Right ventricle myocardium inferior (tissue), 1 donor: ENCODE measurements around the gene PHF12. TPM values are rescaled to one million over a fixed set of nuclear protein-coding genes. Genes with fewer than 3 reads are reported as not detected.
"Not testable (repeated sequence)": the region's sequence is repeated elsewhere in the genome, so short reads cannot be mapped to it uniquely, and the experiment has no call there.

Experiments
- ATAC-seq: fragments of 200-7000 bp; cut with Tn5 transposase; one replicate; pipeline ENCODE4 v1.9.1; 2020; ENCODE audit warnings: mild to moderate bottlenecking, moderate library complexity
- DNase-seq: peaks from one replicate; pipeline ENCODE4 v3.0.0; 2021; ENCODE audit errors: missing footprints
- intact Hi-C: fragments of 100-400 bp; cut with DNase I; formaldehyde crosslinking; loops from one replicate; pipeline ENCODE4 v1.11.0; 2022
- total RNA-seq: library from RNA; stranded (reverse); fragmentation: NEBNext Ultra II Directional; extraction: Animal tissue kit (Norgen Biotek cat#: 25700); gene quantifications from one replicate; pipeline ENCODE4 v1.2.1, GENCODE V29; 2021
- donor health status: DM: no; HTN: yes; CAD: no; lungs with severe emphysema.

PHF12 gene
- total RNA-seq, 1 donor from 2014 or later: 18.3 TPM

DNA sequence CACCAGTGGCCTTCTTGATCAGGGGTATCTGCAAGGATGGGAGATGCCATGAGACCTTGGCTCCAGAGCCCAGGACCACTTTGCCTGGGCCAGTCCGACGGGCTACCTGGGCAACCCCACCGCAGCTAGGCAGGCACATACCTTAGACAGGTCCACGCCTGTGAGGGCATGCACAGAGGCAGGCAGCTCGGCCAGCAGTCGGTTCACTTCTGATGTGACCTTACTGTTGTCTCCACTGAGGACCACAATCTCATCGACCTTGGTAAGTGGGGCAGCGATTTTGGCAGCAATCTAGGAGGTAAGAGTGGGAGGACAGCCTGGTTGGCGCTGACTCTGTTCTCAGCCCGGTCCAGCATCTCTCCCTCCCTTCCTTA, 70.8 kb downstream of the PHF12 start:
- intact Hi-C loops: no loop called here

DNA sequence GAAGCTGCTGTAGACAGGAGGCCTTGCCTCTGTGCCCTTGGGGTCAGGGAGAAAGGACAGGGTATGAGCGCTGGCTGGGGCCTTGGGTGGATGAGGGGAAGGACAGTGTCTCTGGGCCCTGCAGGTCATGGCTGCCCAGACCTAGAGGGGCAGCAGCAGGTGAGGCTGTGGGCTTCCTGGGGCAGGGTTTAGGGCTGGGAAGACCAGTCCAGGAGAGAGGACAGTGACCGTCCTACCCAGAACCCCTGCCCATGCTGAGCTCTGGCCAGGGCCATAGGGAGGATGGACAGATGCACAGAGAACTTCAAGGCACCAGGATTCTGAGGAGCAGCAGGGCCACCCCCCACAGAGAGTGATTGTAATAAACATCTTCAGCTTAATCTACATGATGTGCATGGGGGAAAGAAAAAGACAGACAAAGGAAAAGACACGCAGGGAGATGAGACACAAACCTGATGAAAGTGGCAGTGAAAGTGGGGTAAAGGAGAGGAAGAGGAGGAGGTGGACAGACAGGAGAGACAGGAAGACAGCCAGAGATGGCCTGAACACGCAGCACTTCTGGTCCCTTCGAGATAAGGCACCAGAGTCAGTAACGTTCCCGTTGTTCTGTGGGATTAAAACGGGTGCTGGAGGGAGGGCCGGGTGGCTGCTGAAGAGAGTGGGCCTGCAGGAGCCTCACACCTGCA, 71.3 kb downstream of the PHF12 start:
- intact Hi-C loops: no loop called here
- ATAC-seq: no peak
- no peak for DNase-seq

More for the DNA sequence above, 70.8 kb downstream of the PHF12 start:
- DNase-seq: no peak
- ATAC-seq: peak; percentile 38

DNA sequence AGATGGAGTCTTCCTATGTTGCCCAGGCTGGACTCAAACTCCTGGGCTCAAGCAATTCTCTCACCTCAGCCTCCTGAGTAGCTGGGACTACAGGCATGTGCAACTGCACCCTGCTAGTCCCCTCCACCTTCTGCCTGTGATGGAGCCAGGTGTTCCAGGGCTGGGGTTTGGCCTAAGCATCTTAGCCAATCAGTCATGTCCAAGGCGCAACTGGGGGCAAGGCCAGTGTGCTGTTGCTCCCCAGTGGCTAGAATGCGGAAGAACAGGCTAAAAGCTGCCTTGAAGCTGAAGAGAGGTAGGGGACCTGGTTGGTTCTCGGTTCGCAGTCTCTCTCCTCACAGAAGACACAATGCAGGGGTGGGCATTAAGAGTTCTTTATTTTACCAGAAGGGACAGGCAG, 72.3 kb downstream of the PHF12 start:
- no peak for DNase-seq
- no peak for ATAC-seq
- intact Hi-C loops: no loop called here

DNA sequence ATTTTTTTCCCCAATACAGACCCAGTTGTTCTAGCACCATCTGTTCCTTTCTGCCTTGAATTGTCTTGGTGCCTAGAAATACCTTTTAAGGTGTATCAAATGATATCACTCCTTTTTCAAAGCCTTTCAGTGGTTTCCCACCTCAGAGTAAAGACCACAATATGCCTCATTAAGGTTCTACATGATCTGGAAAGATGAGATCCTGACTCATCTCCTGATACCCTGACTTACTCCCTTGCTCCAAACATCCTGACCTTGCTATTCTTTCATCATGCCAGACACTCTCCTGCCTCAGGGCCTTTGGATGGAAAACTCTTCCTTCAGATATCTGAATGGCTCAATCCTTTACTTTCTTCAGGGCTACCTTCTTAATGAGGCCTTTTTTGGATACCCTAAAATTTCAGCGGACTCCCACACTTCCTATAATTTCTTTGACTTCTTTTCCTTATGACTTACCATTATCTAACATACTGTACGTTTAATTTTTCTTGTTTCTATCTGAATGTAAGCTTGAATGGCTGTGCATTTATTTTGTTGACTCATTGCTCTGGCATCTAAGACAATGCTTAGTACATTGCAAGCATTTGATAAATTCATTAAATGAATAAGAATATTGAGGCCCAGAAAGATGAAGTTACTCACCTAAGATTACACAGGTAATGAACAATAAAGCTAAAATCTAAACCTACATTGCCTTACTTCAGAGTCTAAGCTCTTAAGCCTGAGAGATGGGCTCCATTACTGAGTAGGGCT, 73.0 kb downstream of the PHF12 start:
- DNase-seq (no peak), ATAC-seq (no peak)
- intact Hi-C loops: no loop called here

DNA sequence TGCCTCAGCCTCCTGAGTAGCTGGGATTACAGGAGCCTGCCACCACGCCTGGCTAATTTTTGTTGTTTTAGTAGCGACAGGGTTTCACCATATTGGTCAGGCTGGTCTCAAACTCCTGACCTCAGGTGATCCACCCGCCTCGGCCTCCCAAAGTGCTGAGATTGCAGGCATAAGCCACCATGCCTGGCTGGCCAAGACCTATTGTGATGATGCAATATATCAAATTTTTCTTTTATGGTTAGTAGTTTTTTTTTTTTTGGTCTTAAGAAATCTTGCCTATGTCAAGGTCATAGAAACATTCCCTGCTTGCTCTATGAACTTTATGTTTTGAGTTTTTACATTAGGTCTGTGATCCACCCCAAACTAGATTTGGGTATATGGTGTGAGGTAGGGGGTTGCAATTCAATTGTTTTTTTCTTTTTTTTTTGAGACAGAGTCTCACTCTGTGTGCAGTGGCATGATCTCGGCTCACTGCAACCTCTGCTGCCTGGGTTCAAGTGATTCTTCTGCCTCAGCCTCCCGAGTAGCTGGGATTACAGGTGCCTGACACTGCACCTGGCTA, 74.1 kb downstream of the PHF12 start:
- ATAC-seq, DNase-seq: not testable (repeated sequence)

DNA sequence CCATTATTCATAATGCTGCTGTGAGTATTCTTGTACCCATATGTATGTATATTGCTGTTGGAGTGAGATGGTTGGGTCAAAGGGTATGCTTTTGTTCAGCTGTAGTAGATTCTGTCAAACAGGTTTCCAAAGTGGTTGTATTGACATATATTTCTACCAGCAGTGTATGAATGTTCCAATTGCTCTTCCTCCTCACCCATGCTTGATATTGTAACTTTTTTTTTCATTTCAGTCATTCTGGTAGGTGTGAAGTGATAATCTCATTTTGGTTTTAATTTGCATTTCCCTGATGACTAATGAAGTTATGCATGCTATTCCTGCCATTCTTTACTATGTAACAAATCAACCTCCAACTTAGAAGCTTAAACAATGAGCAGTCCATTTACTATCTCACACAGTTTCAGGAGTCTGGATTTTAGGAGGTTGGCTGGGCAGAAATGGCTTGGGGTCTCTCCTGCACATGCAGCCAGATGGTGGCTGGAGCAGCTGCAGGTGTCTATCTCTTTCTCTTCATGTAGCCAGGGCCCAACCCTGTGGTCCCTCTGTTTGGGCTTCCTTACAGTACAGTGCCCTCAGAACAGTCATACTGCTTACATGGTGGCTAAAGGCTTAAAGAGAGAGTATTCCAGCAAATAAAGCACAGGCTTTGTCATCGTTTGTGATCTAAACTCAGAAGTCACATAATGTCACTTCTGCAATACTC, 75.3 kb downstream of the PHF12 start:
- DNase-seq (no peak), ATAC-seq (no peak)
- intact Hi-C loops: no loop called here

More for the DNA sequence above, 74.1 kb downstream of the PHF12 start:
- intact Hi-C loops: not testable (repeated sequence)

DNA sequence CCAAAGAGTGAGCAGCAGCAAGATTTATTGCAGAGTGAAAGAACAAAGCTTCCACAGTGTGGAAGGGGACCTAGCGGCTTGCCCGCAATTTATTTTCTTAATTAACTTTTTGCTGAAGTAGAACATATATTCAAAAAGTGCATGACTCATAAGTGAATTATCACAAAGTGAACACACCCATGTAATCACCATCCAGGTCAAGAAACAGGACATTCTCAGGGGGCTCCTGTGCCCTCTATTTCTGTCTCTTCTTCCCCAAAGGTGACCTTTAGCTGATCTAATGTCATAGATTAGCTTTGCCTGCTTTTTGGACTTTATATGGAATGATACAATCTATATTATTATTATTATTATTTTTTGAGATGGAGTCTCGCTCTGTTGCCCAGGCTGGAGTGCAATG, 76.6 kb downstream of the PHF12 start:
- intact Hi-C loops: no loop called here
- ATAC-seq (no peak), DNase-seq (no peak)

DNA sequence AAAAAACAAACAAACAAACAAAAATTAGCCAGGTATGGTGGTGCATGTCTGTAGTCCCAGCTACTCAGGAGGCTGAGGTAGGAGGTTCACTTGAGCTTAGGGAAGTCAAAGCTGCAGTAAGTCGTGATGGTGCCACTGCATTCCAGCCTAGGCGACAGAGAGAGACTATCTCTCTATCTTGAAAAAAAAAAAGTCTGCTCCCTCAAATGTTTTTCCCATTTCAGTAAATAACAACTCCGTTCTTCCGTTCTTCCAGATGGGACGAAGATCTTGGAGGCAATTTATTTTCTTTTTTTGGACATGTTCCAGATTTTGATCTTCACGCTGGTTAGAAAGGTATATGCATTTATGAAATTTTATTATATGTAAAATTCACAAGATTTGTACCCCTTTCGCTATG, 77.5 kb downstream of the PHF12 start:
- DNase-seq (no peak), ATAC-seq (no peak)
- intact Hi-C loops: no loop called here

DNA sequence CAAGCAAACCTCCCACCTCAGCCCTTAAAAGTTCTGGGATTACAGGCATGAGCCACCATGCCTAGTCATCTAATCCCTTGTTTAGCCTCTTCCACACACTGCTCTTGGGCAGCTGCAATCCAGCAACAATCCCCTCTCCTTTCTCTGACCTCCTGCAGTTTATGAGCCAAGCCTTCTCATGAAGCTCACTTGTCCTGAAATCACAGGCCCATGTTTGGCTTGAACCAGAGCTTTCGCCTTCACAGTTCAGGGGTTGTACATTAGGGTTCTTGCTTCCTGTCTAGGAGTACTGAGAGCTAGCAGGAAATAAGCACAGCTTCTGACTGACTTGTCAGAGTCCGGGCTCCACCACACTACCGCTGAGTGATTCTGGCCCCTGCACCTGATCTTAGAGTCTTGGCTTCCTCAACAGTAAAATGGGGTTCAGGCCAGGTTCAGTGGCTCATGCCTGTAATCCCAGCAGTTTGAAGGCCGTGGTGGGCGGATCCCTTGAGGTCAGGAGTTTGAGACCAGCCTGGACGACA, 80.2 kb downstream of the PHF12 start:
- intact Hi-C loops: no loop called here
- DNase-seq: no peak
- no peak for ATAC-seq

DNA sequence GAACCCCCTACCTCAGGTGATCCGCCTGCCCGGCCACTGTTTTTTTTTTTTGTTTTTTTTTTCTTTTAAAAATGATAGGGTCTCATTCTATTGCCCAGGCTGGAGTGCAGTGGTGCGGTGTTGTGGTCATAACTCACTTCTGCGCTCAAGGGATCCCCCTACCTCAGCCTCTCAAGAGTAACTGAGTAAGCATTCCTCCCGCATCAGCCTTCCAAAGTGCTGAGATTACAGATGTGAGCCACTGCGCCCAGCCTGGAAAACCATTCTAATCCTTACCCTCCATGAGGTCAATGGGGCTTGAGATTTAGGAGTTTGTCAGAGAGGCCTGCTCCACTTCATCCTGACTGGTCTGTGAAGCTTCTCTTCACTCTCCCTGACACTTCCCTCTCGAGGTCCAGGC, 84.0 kb downstream of the PHF12 start:
- no peak for ATAC-seq
- intact Hi-C loops: no loop called here
- DNase-seq: no peak

DNA sequence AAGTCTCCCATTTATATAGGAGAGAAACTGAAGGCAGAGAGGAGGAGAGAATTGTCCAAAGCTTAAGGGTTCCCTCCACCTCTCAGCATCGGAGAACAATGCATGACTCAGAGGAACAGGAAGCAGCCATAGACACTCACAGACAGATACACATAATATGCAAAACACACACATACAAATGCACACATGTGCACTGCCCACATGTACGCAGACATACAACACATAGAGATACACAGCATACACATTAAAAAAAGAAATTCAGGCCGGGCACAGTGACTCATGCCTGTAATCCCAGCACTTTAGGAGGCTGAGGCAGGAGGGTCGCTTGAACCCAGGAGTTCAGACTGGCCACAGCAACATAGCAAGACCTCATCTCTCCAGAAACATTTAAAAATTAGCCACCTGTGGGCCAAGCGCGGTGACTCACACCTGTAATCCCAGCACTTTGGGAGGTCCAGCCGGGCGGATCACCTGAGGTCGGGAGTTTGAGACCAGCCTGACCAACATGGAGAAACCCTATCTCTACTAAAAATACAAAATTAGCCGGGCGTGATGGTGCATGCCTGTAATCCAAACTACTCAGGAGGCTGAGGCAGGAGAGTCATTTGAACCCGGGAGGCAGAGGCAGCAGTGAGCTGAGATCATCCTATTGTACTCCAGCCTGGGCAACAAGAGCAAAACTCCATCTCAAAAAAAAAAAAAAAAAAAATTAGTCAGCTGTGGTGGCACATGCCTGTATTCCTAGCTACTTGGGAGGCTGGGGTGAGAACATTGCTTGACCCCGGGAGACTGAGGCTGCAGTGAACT, 85.2 kb downstream of the PHF12 start:
- ATAC-seq: no peak
- intact Hi-C loops: no loop called here
- DNase-seq: no peak

DNA sequence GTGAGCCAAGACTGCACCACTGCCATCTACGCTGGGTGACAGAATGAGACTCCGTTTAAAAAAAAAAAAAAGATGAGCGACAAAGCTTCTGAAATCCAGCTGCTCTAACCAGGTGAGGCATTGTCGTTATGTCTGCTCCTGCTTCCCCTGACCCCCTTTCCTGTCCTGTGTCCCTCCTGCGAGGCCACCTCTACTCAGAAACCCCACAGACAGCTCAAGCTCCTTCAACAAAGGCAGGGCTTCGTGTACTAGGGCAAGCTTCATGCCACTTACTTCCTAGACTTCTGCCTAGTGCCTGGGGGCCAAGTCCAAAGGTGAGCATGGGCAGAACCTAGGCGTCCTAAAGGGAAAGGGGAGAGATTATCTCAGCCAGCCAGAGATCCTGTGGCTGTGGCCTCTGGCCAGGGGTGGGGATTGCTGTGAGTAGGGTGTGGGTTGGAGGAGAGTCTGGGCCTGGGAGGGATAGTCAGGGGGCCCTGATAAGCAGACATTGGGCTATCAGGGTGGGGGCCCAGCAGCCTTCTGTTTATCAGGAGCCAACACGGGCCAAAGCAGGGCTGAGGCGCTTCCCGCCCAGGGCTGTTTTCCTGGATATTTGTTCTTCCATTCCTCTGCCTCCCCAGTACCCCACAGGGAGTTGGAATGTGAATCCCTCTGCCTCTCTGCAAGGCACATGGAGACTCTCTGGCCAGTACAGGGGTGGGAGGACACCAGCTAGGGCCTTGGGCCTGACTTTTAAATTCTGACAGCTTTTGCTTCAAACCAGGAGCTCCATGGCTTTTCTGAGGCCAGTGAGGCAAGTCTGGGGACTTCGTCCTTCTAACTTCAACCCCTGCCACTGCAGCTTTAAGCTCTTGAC, 86.1 kb downstream of the PHF12 start:
- DNase-seq (no peak), ATAC-seq (no peak)
- intact Hi-C loops: no loop called here

DNA sequence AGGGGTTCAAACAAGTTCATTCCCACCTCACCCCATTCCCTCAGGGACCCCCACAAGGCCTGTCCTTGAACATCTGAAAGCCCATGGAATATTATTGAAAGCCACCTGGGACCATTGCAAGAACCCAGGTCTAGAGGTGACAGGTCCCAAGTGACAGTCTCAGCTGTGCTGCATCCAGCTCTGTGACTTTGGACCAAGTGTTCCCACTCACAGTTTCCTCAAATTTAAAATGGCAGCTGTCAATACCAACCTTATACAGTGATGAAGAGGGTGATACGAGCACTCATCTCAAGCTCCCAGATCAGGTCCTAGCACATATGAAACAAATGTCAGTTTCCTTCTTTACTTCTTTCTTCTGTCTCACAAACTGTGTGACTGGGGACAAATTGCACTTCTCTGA, 87.4 kb downstream of the PHF12 start:
- DNase-seq (no peak), ATAC-seq (no peak)
- intact Hi-C loops: no loop called here

DNA sequence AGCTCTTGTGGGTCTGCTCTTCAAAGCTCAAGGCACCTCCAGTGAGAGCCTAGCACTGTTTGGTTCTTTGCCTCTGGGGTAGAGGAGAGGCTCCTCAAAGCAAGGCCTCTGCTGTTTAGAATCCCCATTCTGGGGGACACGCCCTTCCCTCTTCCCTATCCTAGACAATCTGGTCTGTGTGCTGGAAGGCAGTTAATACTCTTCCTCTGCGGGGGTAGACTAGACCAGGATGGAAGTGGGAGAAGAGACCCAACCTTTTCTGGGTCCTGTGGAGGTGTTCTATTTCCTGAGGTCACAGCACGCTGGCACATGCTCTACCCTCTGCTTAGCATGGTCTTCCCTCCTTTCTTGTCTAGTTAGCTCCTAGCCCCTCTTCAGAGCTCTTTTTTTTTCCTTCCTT, 88.8 kb downstream of the PHF12 start:
- no peak for DNase-seq
- intact Hi-C loops: no loop called here
- no peak for ATAC-seq

DNA sequence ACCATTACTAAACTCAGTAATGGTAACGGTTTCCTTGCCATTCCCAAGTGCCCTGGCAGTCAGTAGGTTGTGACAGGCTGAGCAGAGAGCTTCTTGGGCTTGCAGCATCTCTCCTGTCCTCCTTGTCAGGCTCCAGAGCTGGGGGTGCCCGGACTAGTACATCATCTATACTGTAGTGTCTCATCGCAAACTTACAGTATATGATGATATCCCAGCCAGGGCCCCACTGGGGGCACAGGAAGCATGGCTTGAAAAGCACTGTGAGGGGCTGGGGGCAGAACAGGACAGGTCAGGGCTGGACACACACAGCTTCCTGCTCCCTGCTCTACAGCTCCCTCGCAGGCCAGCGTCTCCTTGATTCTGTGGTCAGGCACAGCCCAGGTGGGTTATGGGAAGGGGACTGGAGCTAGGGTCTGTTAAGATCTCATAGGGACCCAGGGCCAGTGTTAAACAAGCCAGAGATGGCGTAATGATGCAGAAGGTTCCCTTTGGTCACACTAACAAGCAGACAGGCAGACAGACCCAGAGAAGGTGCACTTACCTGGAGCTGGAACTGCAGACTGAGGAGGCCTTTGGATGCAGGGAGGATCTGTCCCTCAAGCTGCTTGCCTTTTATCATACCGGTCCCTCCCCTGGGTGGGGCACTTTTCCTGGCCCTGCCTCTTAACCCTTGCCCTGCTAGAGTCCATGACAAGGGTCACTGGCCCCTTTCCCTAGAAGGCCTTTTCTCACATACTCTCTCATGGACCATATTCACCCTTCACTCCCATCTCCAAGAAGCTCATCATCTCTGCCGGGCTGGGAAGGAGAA, 89.7 kb downstream of the PHF12 start:
- intact Hi-C loops: no loop called here
- DNase-seq: peak; percentile 20

DNA sequence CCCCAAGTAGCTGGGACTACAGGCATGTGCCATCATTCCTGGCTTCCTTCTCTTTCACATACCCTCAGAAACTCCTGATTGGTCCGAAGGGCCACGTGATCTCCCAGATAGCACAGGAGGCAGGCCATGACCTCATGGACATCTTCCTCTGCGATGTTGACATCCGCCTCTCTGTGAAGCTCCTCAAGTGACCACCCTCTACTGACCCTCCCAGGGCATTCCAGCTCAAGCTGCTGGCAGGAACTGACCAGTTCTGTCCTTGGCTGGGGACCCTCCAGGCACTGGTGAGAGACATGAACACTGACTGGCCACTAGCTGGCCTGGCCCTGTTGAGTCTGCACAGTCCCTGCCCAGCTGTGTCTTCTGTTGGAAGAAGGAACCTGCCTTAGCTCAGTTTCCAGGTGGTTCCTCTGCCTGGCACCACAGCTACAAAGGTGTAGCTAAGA, 90.9 kb downstream of the PHF12 start:
- DNase-seq (no peak), ATAC-seq (no peak)
- intact Hi-C loops: no loop called here

More for the DNA sequence above, 89.7 kb downstream of the PHF12 start:
- peak; percentile 17 for ATAC-seq

DNA sequence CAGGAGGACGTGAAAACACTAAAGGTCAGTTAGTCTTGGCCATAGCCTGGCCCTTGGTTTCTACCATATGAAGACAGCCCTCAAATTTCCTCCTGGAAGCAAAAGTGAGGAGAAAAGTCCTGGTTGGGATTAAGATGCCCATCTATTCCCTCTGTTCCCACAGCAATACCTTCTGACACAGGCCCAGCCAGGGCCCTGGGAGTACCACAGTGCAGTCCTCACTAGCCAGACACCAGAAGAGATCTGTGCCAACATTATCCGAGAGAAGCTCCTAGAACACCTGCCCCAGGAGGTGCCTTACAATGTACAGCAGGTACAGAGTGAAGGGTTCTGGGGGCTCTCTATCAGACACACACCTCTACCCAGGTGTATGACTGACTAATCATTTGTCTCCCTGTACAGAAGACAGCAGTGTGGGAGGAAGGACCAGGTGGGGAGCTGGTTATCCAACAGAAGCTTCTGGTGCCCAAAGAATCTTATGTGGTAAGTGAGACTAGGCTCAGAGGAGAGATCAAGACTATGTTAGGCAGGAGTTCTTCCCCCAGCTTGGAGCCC, 92.4 kb downstream of the PHF12 start:
- DNase-seq: no peak
- no peak for ATAC-seq
- intact Hi-C loops: no loop called here
